Ramos (cell line): ENCODE data around the gene SMIM33.
"Not testable (repeated sequence)": the region's sequence is repeated elsewhere in the genome, so short reads cannot be mapped to it uniquely, and the experiment has no call there.

Experiments
- in situ Hi-C: fragments of 300-500 bp; cut with MboI; formaldehyde crosslinking; loops from one replicate; pipeline ENCODE4 v1.14.3; 2022; ENCODE audit warnings: low sequenced_read_pairs; ENCODE audit not compliant: unreplicated experiment

Gene SMIM33

GRCh38 chr5:139454568-139455290 lies 16.1 kb upstream of the SMIM33 start:
- in situ Hi-C loops = no loop called here

GRCh38 chr5:139456776-139457175 lies 14.0 kb upstream of the SMIM33 start:
- in situ Hi-C loops = no loop called here

- in situ Hi-C loops = no loop called here
Observed at GRCh38 chr5:139457241-139457640, 13.6 kb upstream of the SMIM33 start.

- in situ Hi-C loops = no loop called here
Observed at GRCh38 chr5:139457653-139458306, 13.0 kb upstream of the SMIM33 start.

GRCh38 chr5:139458580-139459407 lies 12.0 kb upstream of the SMIM33 start:
- in situ Hi-C loops = no loop called here

GRCh38 chr5:139459451-139459934 lies 11.3 kb upstream of the SMIM33 start:
- in situ Hi-C loops = no loop called here

GRCh38 chr5:139460455-139460854 lies 10.3 kb upstream of the SMIM33 start:
- in situ Hi-C loops = no loop called here

- in situ Hi-C loops = no loop called here
Observed at GRCh38 chr5:139461176-139461575, 9.6 kb upstream of the SMIM33 start.

- in situ Hi-C loops = no loop called here
Observed at GRCh38 chr5:139461698-139462097, 9.1 kb upstream of the SMIM33 start.

GRCh38 chr5:139462586-139463276 lies 8.1 kb upstream of the SMIM33 start, which contains the start of gene ECSCR:
Gene ECSCR, minus strand, starts transcription at chr5:139462743. Its CDS starts 73 bp downstream, at chr5:139462670.
- in situ Hi-C loops = no loop called here

- in situ Hi-C loops = no loop called here
Observed at GRCh38 chr5:139468421-139468931, 2.3 kb upstream of the SMIM33 start.

GRCh38 chr5:139472386-139473030 lies 1.7 kb downstream of the SMIM33 start:
- in situ Hi-C loops = no loop called here

- in situ Hi-C loops = no loop called here
Observed at GRCh38 chr5:139473105-139473504, 2.3 kb downstream of the SMIM33 start.

- in situ Hi-C loops = no loop called here
Observed at GRCh38 chr5:139473565-139473964, 2.8 kb downstream of the SMIM33 start.

- in situ Hi-C loops = no loop called here
Observed at GRCh38 chr5:139474890-139475791, 4.3 kb downstream of the SMIM33 start.

GRCh38 chr5:139475865-139476617 lies 5.2 kb downstream of the SMIM33 start:
- in situ Hi-C loops = no loop called here

- in situ Hi-C loops = not testable (repeated sequence)
Observed at GRCh38 chr5:139478657-139479423, 8.0 kb downstream of the SMIM33 start.
